ENCODE measurements around the gene ETV3L.
A peak's percentile ranks its signal among the peaks of the same experiment; 100 is the strongest.
"Not testable (repeated sequence)": the region's sequence is repeated elsewhere in the genome, so short reads cannot be mapped to it uniquely, and the experiment has no call there.

ETV3L gene

DNA sequence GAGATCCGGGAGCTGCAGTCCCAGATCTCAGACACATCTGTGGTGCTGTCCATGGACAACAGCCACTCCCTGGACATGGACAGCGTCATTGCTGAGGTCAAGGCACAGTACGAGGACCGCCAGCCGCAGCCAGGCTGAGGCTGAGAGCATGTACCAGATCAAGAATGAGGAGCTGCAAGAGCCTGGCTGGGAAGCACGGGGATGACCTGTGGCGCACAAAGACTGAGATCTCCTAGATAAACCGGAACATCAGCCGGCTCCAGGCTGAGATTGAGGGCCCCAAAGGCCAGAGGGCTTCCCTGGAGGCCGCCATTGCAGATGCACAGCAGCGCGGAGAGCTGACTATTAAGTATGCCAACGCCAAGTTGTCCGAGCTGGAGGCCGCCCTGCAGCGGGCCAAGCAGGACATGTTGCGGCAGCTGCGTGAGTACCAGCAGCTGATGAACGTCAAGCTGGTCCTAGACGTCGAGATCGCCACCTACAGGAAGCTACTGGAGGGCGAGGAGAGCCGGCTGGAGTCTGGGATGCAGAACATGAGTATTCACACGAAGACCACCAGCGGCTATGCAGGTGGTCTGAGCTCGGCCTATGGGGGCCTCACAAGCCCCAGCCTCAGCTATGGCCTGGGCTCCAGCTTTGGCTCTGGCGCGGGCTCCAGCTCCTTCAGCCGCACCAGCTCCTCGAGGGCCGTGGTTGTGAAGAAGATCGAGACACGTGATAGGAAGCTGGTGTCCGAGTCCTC is 25.5 kb downstream of the ETV3L start:
- peak; percentile 67 for DNase-seq

DNA sequence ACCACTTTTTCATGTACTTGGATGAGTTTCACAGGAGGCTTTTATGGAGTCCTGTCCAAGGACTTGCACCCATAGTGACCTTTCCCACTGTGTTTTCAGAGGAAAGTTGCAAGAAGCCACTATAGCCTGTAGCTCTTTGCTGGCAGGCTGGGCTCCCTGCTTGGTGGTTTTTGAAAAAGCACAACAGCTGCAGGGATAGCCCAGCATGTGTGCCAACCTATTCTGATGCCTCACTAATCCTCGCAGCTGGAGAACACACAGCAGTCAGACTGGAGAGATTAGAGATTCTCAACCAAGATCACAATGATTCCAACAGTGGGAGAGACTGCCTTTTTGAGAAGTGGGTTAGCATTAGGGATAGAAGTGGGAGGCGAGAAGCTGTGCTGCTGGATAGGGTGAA is 30.0 kb downstream of the ETV3L start:
- no peak for DNase-seq

- not testable (repeated sequence) for DNase-seq
Observed at GRCh38 chr1:157059241-157059640, 40.4 kb downstream of the ETV3L start.

- DNase-seq: no peak
Observed at GRCh38 chr1:157056269-157056668, 43.3 kb downstream of the ETV3L start.

DNA sequence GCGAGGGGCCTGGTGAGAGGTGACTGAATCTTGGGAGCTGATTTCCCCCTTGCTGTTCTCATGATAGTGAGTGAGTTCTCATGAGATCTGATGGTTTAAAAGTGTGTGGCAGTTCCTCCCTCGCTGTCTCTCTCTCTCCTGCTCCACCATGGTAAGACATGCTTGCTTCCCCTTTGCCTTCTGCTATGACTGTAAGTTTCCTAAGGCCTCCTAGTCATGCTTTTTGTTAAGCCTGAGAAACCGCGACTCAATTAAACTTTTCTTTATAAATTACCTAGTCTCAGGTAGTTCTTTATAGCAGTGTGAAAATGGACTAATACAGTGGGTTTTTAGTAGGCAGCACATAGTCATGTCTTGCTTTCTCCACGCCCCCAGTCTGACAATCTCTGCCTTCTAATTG is 43.9 kb downstream of the ETV3L start:
- DNase-seq: not testable (repeated sequence)

GRCh38 chr1:157050836-157051235 is 48.8 kb downstream of the ETV3L start:
- no peak for DNase-seq

- no peak for DNase-seq
Observed at GRCh38 chr1:157047062-157047410, 52.6 kb downstream of the ETV3L start.

DNA sequence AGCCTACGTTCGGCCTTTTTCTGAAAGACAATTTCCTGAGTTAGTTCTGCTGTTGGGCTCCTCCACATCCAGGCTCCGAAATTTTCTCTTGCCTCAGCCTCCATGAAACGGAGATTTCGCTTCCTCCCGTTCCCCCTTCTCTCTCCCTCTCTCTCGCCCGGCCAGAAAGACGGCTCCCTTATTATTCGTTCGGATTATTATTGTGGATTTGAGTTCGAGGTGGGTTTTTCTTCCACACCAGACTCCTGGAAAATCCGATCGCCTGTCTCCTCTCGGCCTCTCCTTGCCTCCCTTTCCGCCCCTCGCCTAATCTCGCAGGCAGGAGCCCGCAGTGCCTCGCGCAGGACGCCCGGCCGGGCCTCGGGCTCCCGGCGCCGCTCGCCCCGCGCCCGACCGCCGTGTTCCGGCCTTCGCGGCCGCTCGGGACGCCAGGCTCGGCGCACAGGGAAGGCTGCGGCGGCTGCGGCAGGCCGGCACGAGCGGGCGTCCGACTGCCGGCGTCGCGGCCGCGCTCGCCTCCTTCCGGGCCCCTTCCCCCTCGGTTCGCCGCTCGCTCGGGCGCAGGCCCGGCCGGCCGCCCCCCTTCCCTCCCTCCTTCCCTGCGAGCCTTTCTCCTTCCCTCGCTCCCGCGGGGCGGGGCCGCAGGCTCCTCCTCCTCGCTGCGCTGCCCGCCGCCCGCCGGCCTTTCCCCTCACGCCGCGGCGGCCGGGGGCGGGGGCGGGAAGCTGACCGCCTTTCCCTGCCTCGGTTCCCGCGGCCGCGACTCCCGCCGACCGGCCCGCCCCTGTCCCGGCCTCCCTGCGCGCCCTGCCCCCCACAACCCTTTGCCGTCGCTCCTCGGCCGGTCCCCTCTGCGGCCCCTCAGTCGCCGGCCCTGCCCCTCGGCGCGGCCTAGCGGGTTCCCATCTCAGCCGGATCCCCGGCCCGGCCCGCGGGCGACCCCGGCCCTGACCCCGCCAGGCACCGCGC is 54.1 kb downstream of the ETV3L start, which contains the start of gene ARHGEF11:
Gene ARHGEF11 (minus strand): TSS at position 493 of the 969 bp plus-strand sequence. CDS start 1,412 bp downstream, outside the sequence.
- DNase-seq: peak; percentile 93

DNA sequence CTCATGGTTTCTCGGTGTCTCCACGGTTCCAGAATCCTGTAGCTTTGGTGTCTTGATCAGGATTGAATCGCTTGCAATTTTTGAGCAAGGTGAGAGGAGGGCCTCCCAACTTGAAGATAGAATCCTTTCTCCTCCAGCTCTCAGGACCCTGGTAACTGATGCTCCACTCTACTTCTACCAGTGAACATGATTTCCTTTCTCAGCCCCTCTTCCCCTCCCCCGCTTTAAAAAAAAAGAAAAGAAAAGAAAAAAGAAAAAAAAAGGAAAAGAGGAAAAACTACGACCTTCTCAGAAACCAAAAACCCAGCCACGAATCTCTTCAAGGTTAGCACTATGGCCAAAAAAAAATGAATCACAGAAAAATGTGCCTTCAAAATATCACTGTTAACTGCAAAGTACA is 55.3 kb downstream of the ETV3L start:
- DNase-seq: no peak

- no peak for DNase-seq
Observed at GRCh38 chr1:157043685-157044084, 55.9 kb downstream of the ETV3L start.

GRCh38 chr1:157042846-157043245 is 56.8 kb downstream of the ETV3L start:
- DNase-seq: no peak

All from NCI-H774 (cell line).